Thyroid gland (tissue), 4 donors: ENCODE data around the gene SMIM35.

Experiments used
- POLR2A ChIP-seq, 2 donors: fragments of 450-650 bp; IDR thresholded peaks; one replicate each; pipeline ENCODE4 v1.6.1; 2017; ENCODE audit warnings: antibody characterized with exemption in 2 of 2, mild to moderate bottlenecking in 2 of 2, moderate library complexity in 1 of 2
- TF ChIP-seq, protein P1 (sequence below), 6 experiments: fragments of 200-600 bp in 3 of 6; fragments of 450-650 bp in 3 of 6; sonication (generic) in 3 of 6; IDR thresholded peaks; one replicate each; pipeline ENCODE4 v1.5.1; 2016 to 2019; ENCODE audit warnings: antibody characterized with exemption in 6 of 6, mild to moderate bottlenecking in 2 of 6, inconsistent platforms in 1 of 6, moderate library complexity in 1 of 6

DNA sequence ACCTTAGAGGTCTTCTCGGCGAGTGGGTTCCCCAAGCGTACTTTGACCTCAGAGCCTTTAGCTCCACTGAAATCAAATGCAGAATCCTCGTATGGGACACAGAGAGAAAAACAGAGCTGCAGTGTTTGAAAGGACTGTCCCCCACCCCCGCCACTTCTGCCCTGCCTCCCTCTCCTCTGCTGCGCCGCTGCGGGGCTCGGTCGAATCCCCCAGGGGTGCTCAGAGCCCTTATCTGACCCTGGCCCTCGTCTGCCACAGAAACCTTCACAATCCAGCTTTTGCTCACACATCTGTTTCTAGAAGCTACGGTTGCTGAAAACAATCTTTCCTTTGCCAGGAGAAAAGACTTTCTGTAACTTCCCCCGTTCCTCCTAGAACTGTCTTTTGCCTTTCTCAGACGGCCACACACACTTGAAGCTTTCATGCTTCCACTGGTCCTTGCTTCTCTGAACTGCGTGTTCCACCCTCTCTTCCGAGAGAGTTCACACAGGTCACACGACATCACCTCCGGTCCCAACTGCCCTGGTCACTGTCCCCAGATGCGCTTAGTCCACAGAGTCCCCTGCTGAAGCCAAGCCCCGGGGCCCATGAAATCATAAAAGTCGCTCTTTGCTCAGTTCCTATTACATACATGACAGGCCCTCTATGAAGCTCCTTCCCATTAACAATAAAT lies 3.7 kb downstream of the SMIM35 start:
- TF ChIP-seq, protein P1, sequence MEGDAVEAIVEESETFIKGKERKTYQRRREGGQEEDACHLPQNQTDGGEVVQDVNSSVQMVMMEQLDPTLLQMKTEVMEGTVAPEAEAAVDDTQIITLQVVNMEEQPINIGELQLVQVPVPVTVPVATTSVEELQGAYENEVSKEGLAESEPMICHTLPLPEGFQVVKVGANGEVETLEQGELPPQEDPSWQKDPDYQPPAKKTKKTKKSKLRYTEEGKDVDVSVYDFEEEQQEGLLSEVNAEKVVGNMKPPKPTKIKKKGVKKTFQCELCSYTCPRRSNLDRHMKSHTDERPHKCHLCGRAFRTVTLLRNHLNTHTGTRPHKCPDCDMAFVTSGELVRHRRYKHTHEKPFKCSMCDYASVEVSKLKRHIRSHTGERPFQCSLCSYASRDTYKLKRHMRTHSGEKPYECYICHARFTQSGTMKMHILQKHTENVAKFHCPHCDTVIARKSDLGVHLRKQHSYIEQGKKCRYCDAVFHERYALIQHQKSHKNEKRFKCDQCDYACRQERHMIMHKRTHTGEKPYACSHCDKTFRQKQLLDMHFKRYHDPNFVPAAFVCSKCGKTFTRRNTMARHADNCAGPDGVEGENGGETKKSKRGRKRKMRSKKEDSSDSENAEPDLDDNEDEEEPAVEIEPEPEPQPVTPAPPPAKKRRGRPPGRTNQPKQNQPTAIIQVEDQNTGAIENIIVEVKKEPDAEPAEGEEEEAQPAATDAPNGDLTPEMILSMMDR (IDR thresholded peaks at IDR 0.05) = no peak
- TF ChIP-seq POLR2A (IDR thresholded peaks at IDR 0.05) = no peak
